IMR-90 (cell line): Measurements from ENCODE around the gene PCA3. TPM values are rescaled to one million over a fixed set of nuclear protein-coding genes. Genes with fewer than 3 reads are reported as not detected.

Experiments used
- ATAC-seq: fragments of 200-7000 bp; cut with Tn5 transposase; 2 replicates; pipeline ENCODE4 v1.9.1; 2020; ENCODE audit warnings: low read depth, mild to moderate bottlenecking, moderate library complexity
- BruUV-seq: library from RNA; stranded (reverse); fragments of 400-500 nt; replicated peaks from 2 replicates; lab custom pipeline; 2021; lab: Mats Ljungman, UMichigan
- CTCF ChIA-PET: fragments of 300-600 bp; formaldehyde crosslinking; extraction: SDS; loops from one replicate; lab custom pipeline; 2021; ENCODE audit warnings: antibody characterized with exemption; lab: Yijun Ruan, JAX
- POLR2A ChIA-PET: fragments of 300-600 bp; sonication (Branson Sonifier 250); formaldehyde crosslinking; loops from one replicate; lab custom pipeline; 2022; ENCODE audit warnings: antibody characterized with exemption; ENCODE audit not compliant: unreplicated experiment; lab: Charles Lee
- DNase-seq: peaks from one replicate; pipeline ENCODE4 v3.0.0; 2013
- H2AFZ ChIP-seq: replicated peaks from 2 replicates; pipeline ENCODE3; 2013; ENCODE audit warnings: low read length, mild to moderate bottlenecking; ENCODE audit not compliant: poor library complexity
- H2AK5ac ChIP-seq: 2 replicates; pipeline ENCODE4 v1.6.1; 2013; ENCODE audit warnings: low read depth, low read length, inconsistent platforms
- H2AK9ac ChIP-seq: replicated peaks from 2 replicates; pipeline ENCODE3; 2013; ENCODE audit warnings: mild to moderate bottlenecking, low read depth, low read length, moderate library complexity; ENCODE audit not compliant: poor library complexity
- H2BK120ac ChIP-seq: 2 replicates; pipeline ENCODE4 v1.6.1; 2013; ENCODE audit warnings: low read depth, low read length, inconsistent platforms
- H2BK15ac ChIP-seq: 3 replicates; pipeline ENCODE4 v1.6.1; 2013; ENCODE audit warnings: low read depth, low read length, inconsistent platforms
- H2BK20ac ChIP-seq: 2 replicates; pipeline ENCODE4 v1.6.1; 2013; ENCODE audit warnings: low read depth, mild to moderate bottlenecking, inconsistent platforms, low read length, moderate library complexity
- H2BK5ac ChIP-seq: 2 replicates; pipeline ENCODE4 v1.6.1; 2013; ENCODE audit warnings: mild to moderate bottlenecking, low read depth, low read length, inconsistent platforms; ENCODE audit not compliant: poor library complexity, severe bottlenecking
- H3K14ac ChIP-seq: replicated peaks from 2 replicates; pipeline ENCODE4 v1.6.1; 2013; ENCODE audit warnings: low read depth, low read length, inconsistent platforms
- H3K18ac ChIP-seq: 2 replicates; pipeline ENCODE4 v1.6.1; 2013; ENCODE audit warnings: low read depth, low read length, control low read depth
- H3K23ac ChIP-seq: 2 replicates; pipeline ENCODE4 v1.6.1; 2013; ENCODE audit warnings: low read depth, low read length, inconsistent platforms
- H3K27ac ChIP-seq: 2 replicates; pipeline ENCODE4 v1.5.1; 2013; ENCODE audit warnings: mild to moderate bottlenecking, control low read depth, low read length; ENCODE audit not compliant: insufficient read depth
- H3K27me3 ChIP-seq: 2 replicates; pipeline ENCODE4 v1.6.1; 2013; ENCODE audit warnings: low read length; ENCODE audit not compliant: control insufficient read depth, insufficient read depth
- H3K36me3 ChIP-seq: 2 replicates; pipeline ENCODE4 v1.6.1; 2013; ENCODE audit warnings: low read length, mixed read lengths; ENCODE audit not compliant: control insufficient read depth, insufficient read depth
- H3K4ac ChIP-seq: 2 replicates; pipeline ENCODE4 v1.6.1; 2013; ENCODE audit warnings: low read depth, low read length, inconsistent platforms
- H3K4me1 ChIP-seq: 2 replicates; pipeline ENCODE4 v1.6.1; 2013; ENCODE audit warnings: low read length, mixed read lengths; ENCODE audit not compliant: control insufficient read depth, insufficient read depth
- H3K4me2 ChIP-seq: 2 replicates; pipeline ENCODE4 v1.6.1; 2013; ENCODE audit warnings: low read depth, mild to moderate bottlenecking, control low read depth, low read length, moderate library complexity
- H3K4me3 ChIP-seq: 2 replicates; pipeline ENCODE4 v1.5.1; 2013; ENCODE audit warnings: low read depth, mild to moderate bottlenecking, control low read depth, low read length, moderate library complexity; ENCODE audit not compliant: insufficient read depth
- H3K56ac ChIP-seq: 2 replicates; pipeline ENCODE4 v1.6.1; 2013; ENCODE audit warnings: low read length, inconsistent platforms; ENCODE audit not compliant: insufficient read depth; ENCODE audit errors: extremely low read depth
- H3K79me1 ChIP-seq, 2 experiments: 2 replicates each; pipeline ENCODE4 v1.6.1; 2013; ENCODE audit warnings: low read length in 2 of 2, inconsistent platforms in 1 of 2, low read depth in 1 of 2
- H3K9ac ChIP-seq: 2 replicates; pipeline ENCODE4 v1.6.1; 2013; ENCODE audit warnings: low read depth, low read length, control low read depth
- H3K9me1 ChIP-seq: 2 replicates; pipeline ENCODE4 v1.6.1; 2013; ENCODE audit warnings: low read length, inconsistent platforms; ENCODE audit not compliant: insufficient read depth
- H3K9me3 ChIP-seq: 2 replicates; pipeline ENCODE4 v1.6.1; 2013; ENCODE audit warnings: low read length; ENCODE audit not compliant: control insufficient read depth, insufficient read depth
- H4K20me1 ChIP-seq: 2 replicates; pipeline ENCODE4 v1.6.1; 2013; ENCODE audit warnings: low read length, inconsistent platforms; ENCODE audit not compliant: insufficient read depth
- H4K5ac ChIP-seq: 2 replicates; pipeline ENCODE4 v1.6.1; 2013; ENCODE audit warnings: mild to moderate bottlenecking, low read depth, low read length, control low read depth
- H4K8ac ChIP-seq, 2 experiments: 2 replicates each; pipeline ENCODE4 v1.6.1; 2013; ENCODE audit warnings: low read depth in 2 of 2, low read length in 2 of 2, control low read depth in 1 of 2, inconsistent platforms in 1 of 2
- H4K91ac ChIP-seq: 2 replicates; pipeline ENCODE4 v1.6.1; 2013; ENCODE audit warnings: low read depth, low read length, inconsistent platforms; ENCODE audit not compliant: insufficient read depth
- BHLHE40 ChIP-seq: fragments of 150-350 bp; IDR thresholded peaks from 2 replicates; pipeline ENCODE4 v1.6.1; 2016; ENCODE audit warnings: mild to moderate bottlenecking, low read depth, low read length
- CHD1 ChIP-seq: IDR thresholded peaks from 2 replicates; pipeline ENCODE4 v1.6.1; 2012; ENCODE audit warnings: low read depth, low read length, improper control_type of control experiment
- MAFK ChIP-seq: IDR thresholded peaks from 2 replicates; pipeline ENCODE4 v1.6.1; 2012; ENCODE audit warnings: low read depth, low read length, improper control_type of control experiment
- MXI1 ChIP-seq: IDR thresholded peaks from 2 replicates; pipeline ENCODE4 v1.6.1; 2012; ENCODE audit warnings: low read depth, mild to moderate bottlenecking, low read length, moderate library complexity, borderline replicate concordance
- RAD21 ChIP-seq: IDR thresholded peaks from 2 replicates; pipeline ENCODE4 v1.6.1; 2012; ENCODE audit warnings: low read length, improper control_type of control experiment
- RCOR1 ChIP-seq: IDR thresholded peaks from 2 replicates; pipeline ENCODE4 v1.6.1; 2012; ENCODE audit warnings: mild to moderate bottlenecking, low read length, improper control_type of control experiment; ENCODE audit not compliant: insufficient replicate concordance
- SMC3 ChIP-seq: fragments of 150-350 bp; IDR thresholded peaks from 2 replicates; pipeline ENCODE4 v1.6.1; 2016; ENCODE audit warnings: low read depth, mild to moderate bottlenecking, antibody characterized with exemption, low read length, moderate library complexity
- WGBS, 2 experiments: methylation state at CpG; one replicate each; pipeline versions ENCODE4 v1.1.5 to v1.1.7; 2013; ENCODE audit warnings: missing lambda C conversion rate in 2 of 2; ENCODE audit not compliant: insufficient read length in 1 of 2; ENCODE audit errors: extremely low coverage in 2 of 2; 5-methylcytosine and 5-hydroxymethylcytosine counted together
- dilution Hi-C: fragments of 300-500 bp; cut with HindIII; formaldehyde crosslinking; loops from one replicate; pipeline ENCODE4 v1.14.3; 2018; ENCODE audit warnings: low sequenced_read_pairs; ENCODE audit not compliant: unreplicated experiment
- in situ Hi-C: fragments of 300-500 bp; cut with MboI; formaldehyde crosslinking; loops from 3 replicates; pipeline ENCODE4 v1.14.3; 2019; ENCODE audit warnings: low sequenced_read_pairs, inconsistent platforms, mixed read lengths
- intact Hi-C: fragments of 100-400 bp; cut with micrococcal nuclease; formaldehyde crosslinking; loops from 2 replicates; pipeline ENCODE4 v1.10.0; 2022
- polyA plus RNA-seq, 3 experiments: library from polyadenylated mRNA; depleted of rRNA; stranded (reverse); fragments of >200 nt; gene quantifications; 2 replicates each; pipeline ENCODE4 v1.2.3, GENCODE V29; 2012; ENCODE audit warnings: low replicate concordance in 1 of 3
- total RNA-seq: library from RNA; depleted of rRNA; stranded (reverse); fragments of >200 nt; gene quantifications from 2 replicates; pipeline ENCODE4 v1.2.3, GENCODE V29; 2012
- TF ChIP-seq, protein P1 (sequence below): conservative IDR thresholded peaks from 2 replicates; pipeline ENCODE4 v1.5.1; 2012; ENCODE audit warnings: mild to moderate bottlenecking, low read depth, low read length, improper control_type of control experiment
- TF ChIP-seq, protein P2 (sequence below): fragments of 150-350 bp; IDR thresholded peaks from 2 replicates; pipeline ENCODE4 v1.6.1; 2016; ENCODE audit warnings: low read depth, mild to moderate bottlenecking, low read length, moderate library complexity, borderline replicate concordance
- TF ChIP-seq, protein P3 (sequence below): fragments of 150-350 bp; IDR thresholded peaks from 2 replicates; pipeline ENCODE4 v1.6.1; 2017; ENCODE audit warnings: mild to moderate bottlenecking, antibody characterized with exemption, low read length, low read depth

Gene PCA3
- total and polyA plus RNA-seq, 2 of the 4 experiments (the other 2 are of a cell fraction), result not detected

DNA sequence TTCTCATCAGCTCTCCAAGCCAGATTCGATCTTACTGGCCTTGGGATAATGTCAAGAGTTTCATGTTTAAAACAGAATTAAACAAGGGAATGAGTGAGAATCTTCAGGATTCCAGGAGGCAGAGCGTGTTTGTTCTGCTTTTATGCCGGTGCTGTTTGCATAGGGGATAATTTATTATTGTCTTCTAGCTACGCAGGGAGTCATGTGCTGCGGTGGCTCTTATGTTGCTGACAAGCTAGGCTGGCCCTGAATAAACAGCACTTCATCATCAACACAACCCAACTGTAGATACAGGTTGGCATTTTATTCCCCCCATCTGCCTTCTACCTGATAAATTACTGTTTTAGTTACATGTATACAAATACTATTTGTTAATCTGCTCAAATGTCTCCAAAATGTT, 47.1 kb upstream of the PCA3 start:
- H3K4me2 ChIP-seq, result no peak overlapping the region
- no CpG with 5 or more reads among the region's 5 CpGs for WGBS, 2 experiments
- no peak overlapping the region for H4K91ac ChIP-seq
- no peaks in the 10 kb centered on the region for H3K9me3 ChIP-seq
- ATAC-seq (no peak), DNase-seq (no peak)
- H4K8ac ChIP-seq, result no peak overlapping the region
- no peak overlapping the region for H2BK5ac ChIP-seq
- no peak overlapping the region for H3K23ac ChIP-seq
- no peaks in the 10 kb centered on the region for H3K4me1 ChIP-seq
- no peak overlapping the region for H2BK20ac ChIP-seq
- no peaks in the 10 kb centered on the region for H3K9me1 ChIP-seq
- no peak overlapping the region for H3K18ac ChIP-seq
- no peak overlapping the region for H3K9ac ChIP-seq
- no peak for TF ChIP-seq CHD1
- TF ChIP-seq MXI1, result no peak
- no peak for TF ChIP-seq BHLHE40
- TF ChIP-seq, protein P1, sequence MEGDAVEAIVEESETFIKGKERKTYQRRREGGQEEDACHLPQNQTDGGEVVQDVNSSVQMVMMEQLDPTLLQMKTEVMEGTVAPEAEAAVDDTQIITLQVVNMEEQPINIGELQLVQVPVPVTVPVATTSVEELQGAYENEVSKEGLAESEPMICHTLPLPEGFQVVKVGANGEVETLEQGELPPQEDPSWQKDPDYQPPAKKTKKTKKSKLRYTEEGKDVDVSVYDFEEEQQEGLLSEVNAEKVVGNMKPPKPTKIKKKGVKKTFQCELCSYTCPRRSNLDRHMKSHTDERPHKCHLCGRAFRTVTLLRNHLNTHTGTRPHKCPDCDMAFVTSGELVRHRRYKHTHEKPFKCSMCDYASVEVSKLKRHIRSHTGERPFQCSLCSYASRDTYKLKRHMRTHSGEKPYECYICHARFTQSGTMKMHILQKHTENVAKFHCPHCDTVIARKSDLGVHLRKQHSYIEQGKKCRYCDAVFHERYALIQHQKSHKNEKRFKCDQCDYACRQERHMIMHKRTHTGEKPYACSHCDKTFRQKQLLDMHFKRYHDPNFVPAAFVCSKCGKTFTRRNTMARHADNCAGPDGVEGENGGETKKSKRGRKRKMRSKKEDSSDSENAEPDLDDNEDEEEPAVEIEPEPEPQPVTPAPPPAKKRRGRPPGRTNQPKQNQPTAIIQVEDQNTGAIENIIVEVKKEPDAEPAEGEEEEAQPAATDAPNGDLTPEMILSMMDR, result no peak
- TF ChIP-seq RCOR1, result no peak
- TF ChIP-seq MAFK, result no peak
- TF ChIP-seq, protein P2, sequence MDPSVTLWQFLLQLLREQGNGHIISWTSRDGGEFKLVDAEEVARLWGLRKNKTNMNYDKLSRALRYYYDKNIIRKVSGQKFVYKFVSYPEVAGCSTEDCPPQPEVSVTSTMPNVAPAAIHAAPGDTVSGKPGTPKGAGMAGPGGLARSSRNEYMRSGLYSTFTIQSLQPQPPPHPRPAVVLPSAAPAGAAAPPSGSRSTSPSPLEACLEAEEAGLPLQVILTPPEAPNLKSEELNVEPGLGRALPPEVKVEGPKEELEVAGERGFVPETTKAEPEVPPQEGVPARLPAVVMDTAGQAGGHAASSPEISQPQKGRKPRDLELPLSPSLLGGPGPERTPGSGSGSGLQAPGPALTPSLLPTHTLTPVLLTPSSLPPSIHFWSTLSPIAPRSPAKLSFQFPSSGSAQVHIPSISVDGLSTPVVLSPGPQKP, result no peak
- TF ChIP-seq SMC3, result no peak
- no peak for TF ChIP-seq RAD21
- TF ChIP-seq, protein P3, sequence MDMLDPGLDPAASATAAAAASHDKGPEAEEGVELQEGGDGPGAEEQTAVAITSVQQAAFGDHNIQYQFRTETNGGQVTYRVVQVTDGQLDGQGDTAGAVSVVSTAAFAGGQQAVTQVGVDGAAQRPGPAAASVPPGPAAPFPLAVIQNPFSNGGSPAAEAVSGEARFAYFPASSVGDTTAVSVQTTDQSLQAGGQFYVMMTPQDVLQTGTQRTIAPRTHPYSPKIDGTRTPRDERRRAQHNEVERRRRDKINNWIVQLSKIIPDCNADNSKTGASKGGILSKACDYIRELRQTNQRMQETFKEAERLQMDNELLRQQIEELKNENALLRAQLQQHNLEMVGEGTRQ, result no peak
- no peaks in the 10 kb centered on the region; the same call in 1 of the 2 replicates for H3K27me3 ChIP-seq
- H2BK15ac ChIP-seq, result no peak overlapping the region
- H3K4ac ChIP-seq, result no peak overlapping the region
- no TSS peak for BruUV-seq
- H3K27ac ChIP-seq, result no peak overlapping the region
- H3K56ac ChIP-seq, result no peak overlapping the region
- no peak overlapping the region for H2AFZ ChIP-seq
- dilution Hi-C loops, result no loop called here
- H2AK5ac ChIP-seq, result no peak overlapping the region
- no peak overlapping the region for H3K4me3 ChIP-seq
- H2BK120ac ChIP-seq, result no peak overlapping the region
- ChIA-PET POLR2A (no interaction called here), CTCF (no interaction called here)
- H3K36me3 ChIP-seq, result no peaks in the 10 kb centered on the region
- H2AK9ac ChIP-seq, result no peak overlapping the region
- intact Hi-C loops, result no loop called here
- in situ Hi-C loops, result loop anchor here (25.0 kb wide), 1 partner anchor 830 kb away; the partner anchor contains the start of gene PCSK5
- H4K5ac ChIP-seq, result no peak overlapping the region
- no peaks in the 10 kb centered on the region for H4K20me1 ChIP-seq
- no peak overlapping the region for H3K14ac ChIP-seq
- H3K79me1 ChIP-seq, result no peaks in the 10 kb centered on the region
